H1 (cell line): ENCODE results near the gene UCKL1. TPM values are rescaled to one million over a fixed set of nuclear protein-coding genes. Genes with fewer than 3 reads are reported as not detected.

Experiments used
- CTCF ChIA-PET: fragments of 300-600 bp; sonication (Branson Sonifier 250); formaldehyde crosslinking; loops from one replicate; lab custom pipeline; 2021; ENCODE audit not compliant: partially characterized antibody; lab: Charles Lee
- POLR2A ChIA-PET: fragments of 300-600 bp; sonication (Branson Sonifier 250); formaldehyde crosslinking; loops from one replicate; lab custom pipeline; 2021; ENCODE audit warnings: inconsistent platforms; ENCODE audit not compliant: partially characterized antibody; lab: Charles Lee
- DNase-seq, 2 experiments: peaks; one replicate each; pipeline versions ENCODE4 v3.0.0 to v3.0.0-alpha.2; 2010 to 2022; ENCODE audit warnings: low spot score in 2 of 2, low read depth in 1 of 2, mixed read lengths in 1 of 2
- FAIRE-seq: peaks from 2 replicates; lab custom pipeline; 2011; peaks lifted over from hg19 to GRCh38; lab: Jason Lieb, UNC
- H2AFZ ChIP-seq: 2 replicates; pipeline ENCODE4 v1.8.1; 2012; ENCODE audit warnings: low read length, inconsistent platforms
- H2AK5ac ChIP-seq: 2 replicates; pipeline ENCODE4 v1.6.1; 2013; ENCODE audit warnings: low read depth, low read length
- H2BK120ac ChIP-seq: replicated peaks from 2 replicates; pipeline ENCODE3; 2013; ENCODE audit warnings: low read depth, low read length, inconsistent platforms
- H2BK12ac ChIP-seq: 2 replicates; pipeline ENCODE4 v1.6.1; 2013; ENCODE audit warnings: low read depth, low read length
- H2BK15ac ChIP-seq: 2 replicates; pipeline ENCODE4 v1.6.1; 2013; ENCODE audit warnings: low read length
- H2BK20ac ChIP-seq: 2 replicates; pipeline ENCODE4 v1.6.1; 2013; ENCODE audit warnings: low read length
- H2BK5ac ChIP-seq: 2 replicates; pipeline ENCODE4 v1.6.1; 2013; ENCODE audit warnings: low read depth, low read length
- H3K14ac ChIP-seq: 2 replicates; pipeline ENCODE4 v1.6.1; 2013; ENCODE audit warnings: inconsistent platforms; ENCODE audit not compliant: insufficient read length
- H3K18ac ChIP-seq: 2 replicates; pipeline ENCODE4 v1.6.1; 2013; ENCODE audit warnings: low read length; ENCODE audit errors: extremely low read depth
- H3K23ac ChIP-seq: 2 replicates; pipeline ENCODE4 v1.6.1; 2013; ENCODE audit warnings: inconsistent platforms; ENCODE audit not compliant: insufficient read length
- H3K23me2 ChIP-seq: 2 replicates; pipeline ENCODE4 v1.6.1; 2013; ENCODE audit warnings: low read depth, low read length
- H3K27ac ChIP-seq: 2 replicates; pipeline ENCODE4 v1.6.1; 2011; ENCODE audit warnings: low read depth, low read length, inconsistent platforms
- H3K27me3 ChIP-seq, 4 experiments: replicated peaks in 1 of 4; 1 replicate in 1 of 4; 2 replicates in 3 of 4; pipeline versions ENCODE4 v1.6.1 to v1.8.1; 2011 to 2013; ENCODE audit warnings: low read length in 3 of 4, mild to moderate bottlenecking in 3 of 4, inconsistent platforms in 2 of 4, mixed read lengths in 2 of 4, moderate library complexity in 1 of 4; ENCODE audit not compliant: control insufficient read depth in 3 of 4, insufficient read depth in 3 of 4; ENCODE audit errors: extremely low read depth in 1 of 4
- H3K36me3 ChIP-seq, 4 experiments: 2 replicates each; pipeline versions ENCODE4 v1.6.1 to v1.8.1; 2011 to 2013; ENCODE audit warnings: mild to moderate bottlenecking in 4 of 4, low read length in 3 of 4, moderate library complexity in 2 of 4, control low read depth in 1 of 4, inconsistent platforms in 1 of 4; ENCODE audit not compliant: insufficient read depth in 4 of 4, control insufficient read depth in 2 of 4
- H3K4ac ChIP-seq: replicated peaks from 2 replicates; pipeline ENCODE3; 2013; ENCODE audit warnings: low read length, low read depth, mixed read lengths, inconsistent platforms; ENCODE audit not compliant: insufficient read length
- H3K4me1 ChIP-seq, 4 experiments: replicated peaks in 1 of 4; 1 replicate in 1 of 4; 2 replicates in 3 of 4; pipeline versions ENCODE4 v1.6.1 to v1.8.1; 2011 to 2013; ENCODE audit warnings: low read length in 3 of 4, inconsistent platforms in 2 of 4, mixed read lengths in 1 of 4; ENCODE audit not compliant: insufficient read depth in 4 of 4, control insufficient read depth in 3 of 4
- H3K4me2 ChIP-seq, 2 experiments: 2 replicates each; pipeline versions ENCODE4 v1.6.1 to v1.8.1; 2011 to 2013; ENCODE audit warnings: low read depth in 2 of 2, low read length in 2 of 2, control low read depth in 1 of 2, inconsistent platforms in 1 of 2, mild to moderate bottlenecking in 1 of 2; ENCODE audit not compliant: insufficient read depth in 1 of 2
- H3K4me3 ChIP-seq, 4 experiments: fragments of 200-600, 300-600 bp in 1 of 4; sonication (generic), shearing (Covaris generic), sonication (Bioruptor Twin) in 1 of 4; 2 replicates each; pipeline versions ENCODE4 v1.5.1 to v1.8.1; 2011 to 2016; ENCODE audit warnings: low read length in 4 of 4, low read depth in 3 of 4, control low read depth in 2 of 4, inconsistent platforms in 2 of 4, mild to moderate bottlenecking in 2 of 4, mixed read lengths in 1 of 4, moderate library complexity in 1 of 4; ENCODE audit not compliant: insufficient read depth in 2 of 4; ENCODE audit errors: extremely low read depth in 1 of 4
- H3K56ac ChIP-seq: replicated peaks from 2 replicates; pipeline ENCODE3; 2013; ENCODE audit warnings: low read depth, mild to moderate bottlenecking, mixed read lengths, low read length, inconsistent platforms; ENCODE audit not compliant: insufficient read length
- H3K79me1 ChIP-seq: 2 replicates; pipeline ENCODE4 v1.6.1; 2013; ENCODE audit warnings: low read depth, low read length, control low read depth
- H3K79me2 ChIP-seq, 2 experiments: 2 replicates each; pipeline versions ENCODE4 v1.6.1 to v1.8.1; 2012 to 2013; ENCODE audit warnings: low read length in 2 of 2, mild to moderate bottlenecking in 2 of 2, inconsistent platforms in 1 of 2; ENCODE audit not compliant: insufficient read depth in 2 of 2, control insufficient read depth in 1 of 2
- H3K9ac ChIP-seq, 4 experiments: replicated peaks in 1 of 4; 1 replicate in 1 of 4; 2 replicates in 3 of 4; pipeline versions ENCODE4 v1.6.1 to v1.8.1; 2011 to 2013; ENCODE audit warnings: low read depth in 3 of 4, low read length in 3 of 4, control low read depth in 2 of 4, mild to moderate bottlenecking in 2 of 4, moderate library complexity in 2 of 4, inconsistent platforms in 1 of 4; ENCODE audit errors: extremely low read depth in 1 of 4
- H3K9me3 ChIP-seq, 2 experiments: 2 replicates each; pipeline versions ENCODE4 v1.6.1 to v1.8.1; 2012 to 2013; ENCODE audit warnings: mild to moderate bottlenecking in 2 of 2, moderate library complexity in 2 of 2, control low read depth in 1 of 2, inconsistent platforms in 1 of 2, low read depth in 1 of 2, low read length in 1 of 2, mixed read lengths in 1 of 2; ENCODE audit not compliant: insufficient read depth in 2 of 2
- H4K20me1 ChIP-seq, 2 experiments: replicated peaks in 1 of 2; 2 replicates each; pipeline versions ENCODE3 to v1.8.1; 2011 to 2013; ENCODE audit warnings: inconsistent platforms in 2 of 2, low read length in 2 of 2, mild to moderate bottlenecking in 1 of 2; ENCODE audit not compliant: insufficient read depth in 2 of 2, control insufficient read depth in 1 of 2
- H4K5ac ChIP-seq: 2 replicates; pipeline ENCODE4 v1.6.1; 2013; ENCODE audit warnings: low read length, low read depth, mixed read lengths, inconsistent platforms; ENCODE audit not compliant: insufficient read length
- H4K8ac ChIP-seq: 2 replicates; pipeline ENCODE4 v1.8.0; 2013; ENCODE audit warnings: mild to moderate bottlenecking, moderate library complexity, low read length, inconsistent platforms; ENCODE audit not compliant: insufficient read depth; ENCODE audit errors: extremely low read depth
- H4K91ac ChIP-seq: replicated peaks from 2 replicates; pipeline ENCODE3; 2013; ENCODE audit warnings: low read length, mixed read lengths, inconsistent platforms; ENCODE audit not compliant: insufficient read length
- ATF3 ChIP-seq: IDR thresholded peaks from 2 replicates; pipeline ENCODE4 v1.6.1; 2011; ENCODE audit warnings: low read depth, mild to moderate bottlenecking, low read length; ENCODE audit not compliant: insufficient read depth
- CTCF ChIP-seq, 3 experiments: IDR thresholded peaks; 1 replicate in 2 of 3; 2 replicates in 1 of 3; pipeline versions ENCODE4 v1.5.1 to v1.6.1; 2011; ENCODE audit warnings: low read length in 3 of 3, mild to moderate bottlenecking in 3 of 3, inconsistent platforms in 2 of 3, low read depth in 1 of 3, moderate library complexity in 1 of 3; ENCODE audit not compliant: insufficient read depth in 1 of 3; ENCODE audit errors: control extremely low read depth in 1 of 3
- EP300 ChIP-seq, 2 experiments: IDR thresholded peaks; 1 replicate in 1 of 2; 2 replicates in 1 of 2; pipeline ENCODE4 v1.6.1; 2011 to 2012; ENCODE audit warnings: low read depth in 2 of 2, low read length in 2 of 2, mild to moderate bottlenecking in 2 of 2, borderline replicate concordance in 1 of 2, inconsistent platforms in 1 of 2, moderate library complexity in 1 of 2
- FOSL1 ChIP-seq: IDR thresholded peaks from 2 replicates; pipeline ENCODE4 v1.6.1; 2011; ENCODE audit warnings: mild to moderate bottlenecking, low read depth, low read length, moderate library complexity; ENCODE audit not compliant: insufficient read depth
- GTF2F1 ChIP-seq: IDR thresholded peaks from 2 replicates; pipeline ENCODE4 v1.6.1; 2012; ENCODE audit warnings: low read depth, low read length, improper control_type of control experiment, borderline replicate concordance
- MAFK ChIP-seq: IDR thresholded peaks from 2 replicates; pipeline ENCODE4 v1.6.1; 2012; ENCODE audit warnings: low read depth, mild to moderate bottlenecking, improper control_type of control experiment, low read length
- USF2 ChIP-seq: IDR thresholded peaks from 2 replicates; pipeline ENCODE4 v1.6.1; 2011; ENCODE audit warnings: low read length, improper control_type of control experiment
- WGBS, 2 experiments: shearing (Covaris generic) in 1 of 2; methylation state at CpG; one replicate each; pipeline versions ENCODE4 v1.1.6 to v1.1.7; 2013 to 2015; ENCODE audit warnings: low lambda C conversion rate in 2 of 2, mixed read lengths in 2 of 2, inconsistent platforms in 1 of 2, low coverage in 1 of 2, missing lambda C conversion rate in 1 of 2; ENCODE audit not compliant: insufficient replicate concordance in 2 of 2, insufficient coverage in 1 of 2, insufficient read length in 1 of 2; ENCODE audit errors: extremely low coverage in 1 of 2, missing lambda C conversion rate in 1 of 2; 5-methylcytosine and 5-hydroxymethylcytosine counted together
- polyA plus RNA-seq, 7 experiments: library from polyadenylated mRNA; depleted of rRNA in 3 of 7; stranded (reverse) in 5 of 7; unstranded in 2 of 7; fragments of >200 nt in 5 of 7; fragments of 200-250 nt in 2 of 7; gene quantifications; 1 replicate in 5 of 7; 2 replicates in 1 of 7; 4 replicates in 1 of 7; pipeline versions ENCODE4 v1.2.1 to v1.2.3, GENCODE V29; 2011 to 2013; ENCODE audit warnings: missing spikeins in 2 of 7, mixed read lengths in 2 of 7
- total RNA-seq: library from RNA; stranded (reverse); fragmentation: NEBNext Ultra II Directional; extraction: Animal tissue kit (Norgen Biotek cat#: 25700); gene quantifications from 2 replicates; pipeline ENCODE4 v1.2.1, GENCODE V29; 2021

The UCKL1 gene
- total and polyA plus RNA-seq, 2 of the 8 experiments (the other 6 are each of a cell fraction or from before 2014, with no cell fraction given) = 36.5 to 91.2 TPM

GRCh38 chr20:64001607-64002011, 45.4 kb upstream of the UCKL1 start:
- WGBS, 2 experiments = 95% methylated on average over 10 of the region's 11 CpGs; no CpG with 5 or more reads in 1 of the 2 experiments
- H4K5ac ChIP-seq = no peak overlapping the region
- no peak overlapping the region for H3K23ac ChIP-seq

More at GRCh38 chr20:64001607-64002011, 45.4 kb upstream of the UCKL1 start:
- Histone ChIP-seq H3K9ac (no peak overlapping the region), H2AK5ac (no peak overlapping the region), H4K20me1 (peaks cover 8 to 11% of the 10 kb centered on the region in 2 experiments), H3K23me2 (no peaks in the 10 kb centered on the region), H2AFZ (no peak overlapping the region), H3K9me3 (no peaks in the 10 kb centered on the region), H3K14ac (no peak overlapping the region), H3K27me3 (no peaks in the 10 kb centered on the region), H3K27ac (no peak overlapping the region), H3K18ac (no peak overlapping the region), H3K79me1 (peaks cover 7% of the 10 kb centered on the region), H2BK20ac (no peak overlapping the region), H3K4me3 (no peak overlapping the region), H2BK5ac (no peak overlapping the region), H3K36me3 (peaks cover 17 to 60% (median 36%) of the 10 kb centered on the region in 4 experiments), H4K91ac (no peak overlapping the region), H2BK120ac (no peak overlapping the region), H3K56ac (no peak overlapping the region), H2BK15ac (no peak overlapping the region), H3K4ac (no peak overlapping the region), H3K4me2 (no peak overlapping the region), H3K79me2 (peaks cover 0 to under 1% of the 10 kb centered on the region in 2 experiments; a peak in 1 of 4 replicates), H2BK12ac (no peak overlapping the region), H3K4me1 (0 out of 7 replicates have a peak, but pooled peaks cover 0 to 2% (median 0%) of the 10 kb centered on the region in 4 experiments), H4K8ac (no peak overlapping the region)
- ChIA-PET CTCF (interaction anchor here (0.7 kb wide), 1 partner anchor 15 kb away, joined by 5 read pairs; no protein-coding TSS in a partner anchor), POLR2A (interaction anchor here (1.4 kb wide), 1 partner anchor 9 kb away, joined by 5 read pairs; no protein-coding TSS in a partner anchor)
- FAIRE-seq (no peak), DNase-seq (no peak)
- no peak for TF ChIP-seq FOSL1
- TF ChIP-seq CTCF (IDR thresholded peaks at IDR 0.05; ENCODE audit: control extremely low read depth in 1 of 3, insufficient read depth in 1 of 3, low read depth in 1 of 3, low read length in 3 of 3) = no peak
- no peak for TF ChIP-seq GTF2F1
- TF ChIP-seq ATF3 = no peak
- TF ChIP-seq EP300 (IDR thresholded peaks at IDR 0.05; ENCODE audit: borderline replicate concordance in 1 of 2, low read depth in 2 of 2, low read length in 2 of 2) = no peak
- no peak for TF ChIP-seq USF2
- TF ChIP-seq MAFK = no peak
